Duodenal mucosa (tissue), 2 donors: ENCODE data around the gene ADAM15.

Experiments
- H3K27ac ChIP-seq: one replicate; pipeline ENCODE4 v1.7.0; 2013; ENCODE audit warnings: low read depth, low read length
- H3K27me3 ChIP-seq, 2 donors: one replicate each; pipeline ENCODE4 v1.7.0; 2013; ENCODE audit warnings: low read length in 2 of 2, control low read depth in 1 of 2; ENCODE audit not compliant: insufficient read depth in 2 of 2, control insufficient read depth in 1 of 2
- H3K36me3 ChIP-seq, 2 donors: one replicate each; pipeline ENCODE4 v1.7.0; 2013; ENCODE audit warnings: low read length in 2 of 2, control low read depth in 1 of 2; ENCODE audit not compliant: insufficient read depth in 2 of 2, control insufficient read depth in 1 of 2
- H3K4me1 ChIP-seq, 2 donors: one replicate each; pipeline ENCODE4 v1.7.0; 2013; ENCODE audit warnings: low read length in 2 of 2, control low read depth in 1 of 2; ENCODE audit not compliant: insufficient read depth in 2 of 2, control insufficient read depth in 1 of 2
- H3K4me3 ChIP-seq, 2 donors: one replicate each; pipeline ENCODE4 v1.7.0; 2013; ENCODE audit warnings: low read length in 2 of 2, low read depth in 1 of 2
- H3K9ac ChIP-seq, 2 donors: one replicate each; pipeline ENCODE4 v1.7.0; 2013; ENCODE audit warnings: low read length in 2 of 2, low read depth in 1 of 2
- H3K9me3 ChIP-seq, 2 donors: one replicate each; pipeline ENCODE4 v1.7.0; 2013; ENCODE audit warnings: low read length in 2 of 2, control low read depth in 1 of 2; ENCODE audit not compliant: control insufficient read depth in 1 of 2

The ADAM15 gene

DNA sequence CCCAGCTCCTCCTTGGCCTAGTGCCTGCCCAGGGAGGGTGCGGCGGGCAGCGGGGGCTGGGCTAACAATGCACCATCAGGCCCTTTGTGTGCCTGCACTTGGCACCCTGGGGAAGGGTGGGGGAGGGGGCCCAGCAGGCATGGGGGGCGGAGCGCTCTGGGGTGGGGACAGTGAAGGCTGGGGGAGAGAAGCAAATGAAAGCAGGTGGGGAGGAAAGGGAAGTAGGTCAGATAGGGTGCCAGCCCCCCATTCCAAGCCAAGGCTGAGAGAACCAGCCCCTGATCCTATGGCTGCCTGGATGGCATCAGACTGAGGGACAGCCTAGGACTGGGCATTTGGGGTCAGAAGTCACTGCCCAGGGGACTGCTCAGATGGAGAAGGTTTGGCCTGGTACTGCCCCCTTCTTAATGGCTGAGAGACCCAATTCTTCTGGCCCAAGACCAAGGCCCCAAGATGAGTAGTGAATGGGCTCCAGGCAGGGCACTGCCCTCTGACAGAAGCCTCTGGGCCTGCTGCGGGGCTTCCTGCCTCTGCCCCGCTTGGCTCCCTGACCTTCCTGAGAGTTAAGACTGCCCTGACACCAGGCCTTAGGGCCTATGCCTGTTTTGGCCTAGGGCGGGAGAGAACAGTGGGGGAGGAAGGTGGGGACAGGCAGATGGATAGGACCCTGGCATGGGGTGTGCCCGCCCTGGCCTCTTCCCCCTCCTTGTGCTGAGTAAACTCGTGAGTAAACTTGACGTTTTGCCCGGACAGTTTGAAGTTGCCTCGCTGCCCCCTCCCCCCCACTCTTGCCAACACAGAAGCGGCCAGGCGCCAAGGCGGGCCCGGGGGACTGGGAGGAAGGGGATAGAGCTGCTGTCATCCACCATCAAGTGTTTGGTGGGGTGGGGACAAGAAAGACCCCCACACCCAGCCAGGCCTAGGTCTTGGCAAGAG, 45.8 kb upstream of the ADAM15 start:
- Histone ChIP-seq H3K4me1 (peaks cover 42 to 58% of the 10 kb centered on the region in 2 donors), H3K9me3 (no peaks in the 10 kb centered on the region), H3K27ac (peak overlapping the region; percentile 98), H3K27me3 (no peaks in the 10 kb centered on the region), H3K36me3 (no peaks in the 10 kb centered on the region), H3K4me3 (peak overlapping the region; percentile 96 to 97), H3K9ac (peak overlapping the region; percentile 98 to 99)

DNA sequence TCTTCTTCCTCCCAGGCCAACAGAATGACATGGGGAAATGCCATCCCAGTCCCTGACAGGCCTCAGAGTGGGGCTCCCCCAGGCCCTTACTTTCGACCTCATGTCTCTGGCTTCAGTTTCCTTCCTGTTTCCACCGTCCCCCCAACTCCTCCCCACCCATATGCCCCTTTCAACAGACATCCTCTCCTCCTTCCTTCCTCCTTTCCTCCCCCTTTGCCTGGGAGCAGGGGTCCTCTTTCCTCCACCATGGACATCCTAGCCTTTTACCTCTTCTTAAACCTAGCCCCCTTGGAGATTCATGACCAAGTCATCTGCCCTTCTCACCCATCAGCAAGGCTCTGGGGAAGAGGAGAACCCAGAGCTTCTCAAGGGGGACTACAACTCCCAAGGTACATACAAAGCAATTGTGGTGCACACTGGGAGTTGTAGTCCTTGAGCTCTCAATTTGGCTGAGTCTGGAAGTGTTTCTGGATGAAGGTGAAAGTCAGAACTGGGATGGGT, 44.5 kb upstream of the ADAM15 start:
- no peaks in the 10 kb centered on the region for H3K27me3 ChIP-seq
- peak overlapping the region; percentile 98 for H3K27ac ChIP-seq
- H3K36me3 ChIP-seq = no peaks in the 10 kb centered on the region
- peak overlapping the region; percentile 9 to 97 for H3K4me3 ChIP-seq
- H3K4me1 ChIP-seq = peaks cover 55 to 70% of the 10 kb centered on the region in 2 donors
- peak overlapping the region; percentile 84 to 99 for H3K9ac ChIP-seq
- H3K9me3 ChIP-seq = no peaks in the 10 kb centered on the region

DNA sequence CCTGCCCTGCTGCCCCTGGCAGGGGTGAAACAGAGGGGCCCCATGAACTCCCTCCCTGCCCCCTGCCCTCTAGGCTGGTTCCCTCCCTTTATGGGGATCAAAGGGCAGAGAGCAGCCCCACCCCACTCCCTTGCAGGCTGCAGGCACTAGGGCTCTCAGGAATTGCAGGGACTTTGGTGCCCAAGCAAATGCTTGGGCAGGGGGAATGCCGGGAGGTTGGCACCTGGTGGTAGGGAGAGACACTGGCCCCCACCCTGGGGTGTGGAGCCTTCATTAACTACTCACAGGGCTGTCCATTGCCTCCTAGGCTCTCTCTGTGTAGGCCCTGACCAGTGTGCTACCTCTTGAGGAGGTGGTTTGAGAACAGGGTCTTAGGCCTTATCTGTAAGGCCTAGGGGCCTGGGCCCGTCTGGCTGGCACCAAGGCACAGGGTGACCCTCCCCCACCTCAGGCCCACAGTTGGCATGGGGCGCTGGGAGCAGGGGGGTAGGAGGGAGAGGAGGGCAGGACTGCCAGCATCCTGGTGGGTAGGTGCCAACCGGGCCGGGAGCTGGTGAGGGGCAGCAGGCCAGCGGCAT, 43.8 kb upstream of the ADAM15 start:
- Histone ChIP-seq H3K27ac (peak overlapping the region; percentile 98), H3K4me1 (peaks cover 61 to 77% of the 10 kb centered on the region in 2 donors), H3K36me3 (no peaks in the 10 kb centered on the region), H3K4me3 (peak overlapping the region; percentile 66 to 70), H3K9me3 (no peaks in the 10 kb centered on the region), H3K9ac (peak overlapping the region; percentile 84 to 85), H3K27me3 (no peaks in the 10 kb centered on the region)

DNA sequence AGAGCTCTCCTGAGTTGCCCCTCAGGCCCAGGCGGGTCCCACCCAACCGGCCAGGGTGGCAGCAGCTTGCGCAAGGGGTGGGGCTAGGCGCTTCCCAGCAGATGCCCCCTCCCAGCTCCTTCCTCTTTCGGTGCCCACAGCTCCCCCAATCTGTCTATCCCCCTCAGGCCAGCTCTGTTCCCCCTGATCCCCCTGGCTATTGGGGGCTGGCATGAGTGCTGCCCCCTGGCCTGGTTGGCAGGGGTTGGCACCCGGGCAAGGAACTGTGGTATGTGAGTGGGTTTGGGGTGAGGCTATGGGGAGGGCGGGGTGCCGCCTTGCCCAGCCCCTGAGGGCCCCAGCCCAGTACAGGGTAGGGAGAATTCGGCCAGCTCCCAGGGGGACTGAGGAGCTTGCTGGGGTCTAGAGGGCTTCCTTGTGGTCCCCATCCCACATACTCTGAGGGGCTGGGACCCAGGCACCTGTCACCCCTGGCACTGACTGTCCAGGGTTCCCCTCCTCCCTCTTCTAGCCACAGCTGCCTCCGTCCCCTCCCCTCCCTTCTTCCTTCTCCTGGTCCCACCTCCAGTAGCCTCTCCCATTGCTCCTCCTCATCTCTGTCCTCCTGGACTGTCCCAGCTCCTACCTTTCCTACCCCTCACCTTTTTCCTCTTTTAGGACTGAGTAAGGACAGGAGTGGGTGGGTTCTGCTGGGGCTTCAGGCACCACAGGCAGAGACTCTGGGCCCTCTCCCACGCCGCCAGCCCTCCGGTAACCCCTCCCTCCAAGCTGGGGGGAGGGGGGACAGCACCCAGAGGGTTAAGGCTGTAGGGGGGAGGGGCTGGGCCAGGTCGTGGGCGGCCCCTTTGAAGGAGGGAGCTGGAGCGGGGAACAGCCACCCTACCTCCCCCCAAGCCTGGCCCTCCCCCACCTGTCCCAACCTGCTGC, 42.8 kb upstream of the ADAM15 start:
- no peaks in the 10 kb centered on the region for H3K27me3 ChIP-seq
- H3K36me3 ChIP-seq = peaks cover 0 to 5% of the 10 kb centered on the region in 2 donors
- H3K9me3 ChIP-seq = no peaks in the 10 kb centered on the region
- H3K27ac ChIP-seq = peak overlapping the region; percentile 98
- H3K4me1 ChIP-seq = peaks cover 70 to 86% of the 10 kb centered on the region in 2 donors
- H3K9ac ChIP-seq = peak overlapping the region; percentile 84 to 85
- H3K4me3 ChIP-seq = peak overlapping the region; percentile 66 to 70

DNA sequence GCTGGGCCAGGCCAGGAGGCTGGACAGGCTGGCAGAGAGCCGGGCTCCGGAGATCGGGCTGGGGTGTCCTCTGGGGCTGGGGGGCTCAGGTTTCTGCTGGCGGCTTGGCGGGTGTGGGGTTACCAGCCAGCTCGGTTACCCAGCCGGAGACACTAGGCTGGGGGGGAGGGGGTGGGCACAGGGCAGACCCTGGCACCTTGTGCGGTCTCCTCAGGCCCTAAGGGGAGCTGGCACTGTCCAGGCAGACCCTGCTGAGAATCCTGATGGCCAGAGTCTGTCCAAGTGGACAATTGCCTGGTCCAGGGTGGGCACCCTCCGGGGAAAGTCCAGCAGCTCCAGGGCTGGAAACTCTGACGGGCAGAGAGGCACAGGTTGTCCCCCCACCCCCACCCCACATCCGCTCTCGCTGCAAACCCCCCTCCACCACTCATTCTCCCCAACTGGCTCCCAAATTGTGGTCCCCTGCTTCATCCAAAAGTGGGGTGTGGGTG, 41.9 kb upstream of the ADAM15 start:
- Histone ChIP-seq H3K4me3 (peak overlapping the region; percentile 66 to 70), H3K9me3 (no peaks in the 10 kb centered on the region), H3K9ac (peak overlapping the region; percentile 74 to 85), H3K27ac (peak overlapping the region; percentile 98), H3K36me3 (peaks cover 5 to 11% of the 10 kb centered on the region in 2 donors), H3K4me1 (peaks cover 77 to 91% of the 10 kb centered on the region in 2 donors), H3K27me3 (no peaks in the 10 kb centered on the region)

DNA sequence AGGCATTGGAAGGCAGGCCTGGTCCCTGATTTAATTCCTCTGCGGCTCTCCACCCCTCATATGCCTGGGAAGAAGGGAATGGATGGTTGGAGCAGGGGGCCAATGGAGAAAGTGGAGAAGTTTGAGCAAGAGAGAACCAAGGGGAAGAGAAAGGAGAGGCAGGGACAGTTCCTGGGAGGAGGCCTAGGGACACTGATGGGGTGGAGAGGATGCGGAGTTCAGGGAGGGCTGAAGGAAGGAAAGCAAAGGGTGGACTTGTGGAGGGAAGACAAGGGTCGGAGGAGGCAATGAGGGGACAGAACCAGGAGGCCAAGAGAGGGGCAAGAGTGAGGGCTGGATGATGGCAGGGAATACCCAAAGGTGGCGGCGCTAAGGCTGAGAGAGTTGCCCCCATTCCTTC, 41.4 kb upstream of the ADAM15 start:
- Histone ChIP-seq H3K36me3 (peaks cover 10 to 16% of the 10 kb centered on the region in 2 donors), H3K9me3 (no peaks in the 10 kb centered on the region), H3K4me1 (peaks cover 77 to 91% of the 10 kb centered on the region in 2 donors), H3K27me3 (no peaks in the 10 kb centered on the region), H3K4me3 (peak overlapping the region; percentile 66 to 70), H3K9ac (peak overlapping the region; percentile 64 to 85), H3K27ac (peak overlapping the region; percentile 98)

DNA sequence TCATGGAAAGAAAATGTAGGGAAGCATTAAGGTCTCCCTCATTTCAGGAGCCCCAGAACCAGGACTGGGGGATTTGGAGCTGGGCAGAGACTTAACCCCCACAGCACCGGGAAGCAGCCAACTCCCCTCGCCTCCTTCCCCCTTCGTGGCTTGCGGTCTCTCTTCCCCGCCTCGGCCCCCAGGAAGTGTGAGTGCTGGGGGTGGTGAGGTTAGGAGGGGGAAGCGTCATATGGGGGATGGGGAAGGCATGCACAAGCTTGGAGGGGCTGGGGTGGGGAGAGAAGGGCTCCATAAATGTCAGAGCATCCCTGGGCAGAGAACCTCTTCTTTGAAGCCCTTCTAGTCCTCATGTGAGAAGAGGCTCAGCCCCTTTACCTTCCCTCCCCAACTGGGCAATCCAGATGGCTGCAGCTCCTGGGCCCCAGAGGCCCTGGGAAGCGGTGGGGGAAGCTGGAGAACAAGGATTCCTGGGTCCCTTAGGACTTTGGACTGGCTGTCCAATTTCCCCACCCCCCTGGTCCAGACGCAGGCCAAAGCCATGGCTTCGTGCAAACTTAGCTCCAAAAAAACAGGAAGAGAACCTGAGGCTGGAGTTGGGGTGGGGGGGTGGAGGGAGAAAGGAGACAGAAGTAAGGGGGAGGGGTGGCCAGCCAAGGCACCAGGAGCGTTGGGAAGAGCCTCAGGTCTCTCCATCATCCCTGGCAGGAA, 40.8 kb upstream of the ADAM15 start:
- peak overlapping the region; percentile 64 to 85 for H3K9ac ChIP-seq

DNA sequence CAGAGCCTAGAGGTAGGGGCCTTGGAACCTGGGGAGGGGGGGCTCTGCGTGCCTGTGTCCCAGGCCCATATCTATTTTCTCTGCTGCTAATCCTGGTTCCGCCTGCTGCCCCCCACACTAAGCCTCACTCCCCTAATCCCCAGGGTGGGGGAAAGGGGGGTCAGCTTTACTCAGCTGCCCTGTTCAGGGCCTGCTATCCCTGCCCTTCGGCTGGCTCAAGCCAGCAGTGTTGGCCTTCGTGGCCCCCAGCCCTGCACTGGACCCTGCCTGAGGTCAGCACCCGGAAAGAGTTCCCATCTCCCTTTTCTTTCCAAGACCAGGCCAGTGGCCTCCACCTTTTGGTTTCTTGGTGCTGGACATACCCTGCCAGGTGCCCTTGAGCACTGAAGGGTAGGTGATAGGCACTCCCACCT, 40.1 kb upstream of the ADAM15 start:
- Histone ChIP-seq H3K9me3 (no peaks in the 10 kb centered on the region), H3K4me3 (peak overlapping the region; percentile 36 to 70), H3K27ac (peak overlapping the region; percentile 76), H3K36me3 (peaks cover 22% of the 10 kb centered on the region in 2 donors), H3K9ac (peak overlapping the region; percentile 52 to 85), H3K27me3 (no peaks in the 10 kb centered on the region), H3K4me1 (peaks cover 78 to 90% of the 10 kb centered on the region in 2 donors)

More for the DNA sequence above, 40.8 kb upstream of the ADAM15 start:
- peak overlapping the region; percentile 98 for H3K27ac ChIP-seq
- peaks cover 16 to 18% of the 10 kb centered on the region in 2 donors for H3K36me3 ChIP-seq
- H3K27me3 ChIP-seq = no peaks in the 10 kb centered on the region
- H3K4me3 ChIP-seq = peak overlapping the region; percentile 66 to 70
- H3K9me3 ChIP-seq = no peaks in the 10 kb centered on the region
- H3K4me1 ChIP-seq = peaks cover 78 to 90% of the 10 kb centered on the region in 2 donors
